Measurements from ENCODE around the gene SLC43A3.
"Not testable (repeated sequence)": the region's sequence is repeated elsewhere in the genome, so short reads cannot be mapped to it uniquely, and the experiment has no call there.

The SLC43A3 gene

GRCh38 chr11:57462597-57462996 is 35.7 kb upstream of the SLC43A3 start:
- H3K4me3 Mint-ChIP-seq: no peak overlapping the region
- no peaks in the 10 kb centered on the region for H3K36me3 Mint-ChIP-seq
- H3K27me3 Mint-ChIP-seq: peaks cover 38% of the 10 kb centered on the region
- H3K27ac Mint-ChIP-seq: no peak overlapping the region
- H3K9me3 Mint-ChIP-seq: no peaks in the 10 kb centered on the region
- peaks cover 24% of the 10 kb centered on the region for H3K4me1 Mint-ChIP-seq
- no peak for ATAC-seq

- Mint-ChIP-seq H3K27me3 (peaks cover 36% of the 10 kb centered on the region), H3K27ac (no peak overlapping the region), H3K4me3 (no peak overlapping the region), H3K4me1 (peaks cover 30% of the 10 kb centered on the region), H3K36me3 (no peaks in the 10 kb centered on the region), H3K9me3 (no peaks in the 10 kb centered on the region)
- ATAC-seq: no peak
Observed at GRCh38 chr11:57461841-57462489, 35.0 kb upstream of the SLC43A3 start.

- no peaks in the 10 kb centered on the region for H3K9me3 Mint-ChIP-seq
- H3K27ac Mint-ChIP-seq: no peak overlapping the region
- H3K27me3 Mint-ChIP-seq: peaks cover 36% of the 10 kb centered on the region
- H3K4me3 Mint-ChIP-seq: no peak overlapping the region
- no peaks in the 10 kb centered on the region for H3K36me3 Mint-ChIP-seq
- ATAC-seq: no peak
- H3K4me1 Mint-ChIP-seq: peaks cover 31% of the 10 kb centered on the region
Observed at GRCh38 chr11:57460758-57461749, 34.1 kb upstream of the SLC43A3 start.

GRCh38 chr11:57460022-57460757 is 33.3 kb upstream of the SLC43A3 start, which contains the start of gene RTN4RL2:
Gene RTN4RL2, plus strand, starts transcription at chr11:57460528. Its CDS starts 338 bp downstream, at chr11:57460866.
- peak within 1 kb of the TSS; percentile 67 for H3K4me3 Mint-ChIP-seq
- no peak within 1 kb of the TSS for H3K27ac Mint-ChIP-seq
- ATAC-seq: no peak
- H3K4me1 Mint-ChIP-seq: peaks cover 31% of the 10 kb centered on the region
- H3K27me3 Mint-ChIP-seq: peaks cover 36% of the 10 kb centered on the region
- no peaks in the 10 kb centered on the region for H3K36me3 Mint-ChIP-seq
- H3K9me3 Mint-ChIP-seq: no peaks in the 10 kb centered on the region

GRCh38 chr11:57459164-57460021 is 32.5 kb upstream of the SLC43A3 start:
- Mint-ChIP-seq H3K36me3 (no peaks in the 10 kb centered on the region), H3K9me3 (no peaks in the 10 kb centered on the region), H3K4me1 (peaks cover 31% of the 10 kb centered on the region), H3K27me3 (peaks cover 36% of the 10 kb centered on the region), H3K27ac (peak overlapping the region; percentile 8), H3K4me3 (peak overlapping the region; percentile 83)
- ATAC-seq: peak; percentile 25

GRCh38 chr11:57458410-57459163 is 31.7 kb upstream of the SLC43A3 start:
- peaks cover 31% of the 10 kb centered on the region for H3K4me1 Mint-ChIP-seq
- no peaks in the 10 kb centered on the region for H3K36me3 Mint-ChIP-seq
- H3K27ac Mint-ChIP-seq: peak overlapping the region; percentile 8
- H3K9me3 Mint-ChIP-seq: no peaks in the 10 kb centered on the region
- peak overlapping the region; percentile 83 for H3K4me3 Mint-ChIP-seq
- ATAC-seq: no peak
- H3K27me3 Mint-ChIP-seq: peaks cover 36% of the 10 kb centered on the region

GRCh38 chr11:57458060-57458409 is 31.1 kb upstream of the SLC43A3 start:
- peaks cover 31% of the 10 kb centered on the region for H3K4me1 Mint-ChIP-seq
- H3K27me3 Mint-ChIP-seq: peaks cover 36% of the 10 kb centered on the region
- no peaks in the 10 kb centered on the region for H3K9me3 Mint-ChIP-seq
- ATAC-seq: no peak
- no peak overlapping the region for H3K4me3 Mint-ChIP-seq
- H3K36me3 Mint-ChIP-seq: no peaks in the 10 kb centered on the region
- no peak overlapping the region for H3K27ac Mint-ChIP-seq

GRCh38 chr11:57457643-57458023 is 30.7 kb upstream of the SLC43A3 start:
- peaks cover 31% of the 10 kb centered on the region for H3K4me1 Mint-ChIP-seq
- ATAC-seq: peak; percentile 29
- H3K27ac Mint-ChIP-seq: no peak overlapping the region

GRCh38 chr11:57456960-57457642 is 30.2 kb upstream of the SLC43A3 start:
- ATAC-seq: peak; percentile 67
- Mint-ChIP-seq H3K4me1 (peaks cover 31% of the 10 kb centered on the region), H3K36me3 (no peaks in the 10 kb centered on the region), H3K27ac (no peak overlapping the region), H3K4me3 (peak overlapping the region; percentile 18), H3K9me3 (no peaks in the 10 kb centered on the region), H3K27me3 (peaks cover 34% of the 10 kb centered on the region)

More at GRCh38 chr11:57457643-57458023, 30.7 kb upstream of the SLC43A3 start:
- no peaks in the 10 kb centered on the region for H3K9me3 Mint-ChIP-seq
- no peaks in the 10 kb centered on the region for H3K36me3 Mint-ChIP-seq
- peaks cover 36% of the 10 kb centered on the region for H3K27me3 Mint-ChIP-seq
- H3K4me3 Mint-ChIP-seq: peak overlapping the region; percentile 18

GRCh38 chr11:57453543-57454177 is 26.7 kb upstream of the SLC43A3 start:
- H3K9me3 Mint-ChIP-seq: no peaks in the 10 kb centered on the region
- H3K4me3 Mint-ChIP-seq: no peak overlapping the region

GRCh38 chr11:57446055-57446454 is 19.1 kb upstream of the SLC43A3 start:
- Mint-ChIP-seq H3K27ac (no peak overlapping the region), H3K4me1 (no peaks in the 10 kb centered on the region), H3K4me3 (no peak overlapping the region), H3K27me3 (peaks cover 62% of the 10 kb centered on the region), H3K9me3 (no peaks in the 10 kb centered on the region), H3K36me3 (no peaks in the 10 kb centered on the region)
- ATAC-seq: no peak

More at GRCh38 chr11:57453543-57454177, 26.7 kb upstream of the SLC43A3 start:
- Mint-ChIP-seq H3K4me1 (peaks cover 16% of the 10 kb centered on the region), H3K27me3 (peaks cover 23% of the 10 kb centered on the region), H3K27ac (no peak overlapping the region), H3K36me3 (no peaks in the 10 kb centered on the region)
- ATAC-seq: no peak

GRCh38 chr11:57445122-57445394 is 18.1 kb upstream of the SLC43A3 start:
- H3K9me3 Mint-ChIP-seq, H3K4me3 Mint-ChIP-seq, H3K4me1 Mint-ChIP-seq, ATAC-seq, H3K36me3 Mint-ChIP-seq, H3K27ac Mint-ChIP-seq: not testable (repeated sequence)
- peaks cover 62% of the 10 kb centered on the region for H3K27me3 Mint-ChIP-seq

GRCh38 chr11:57444362-57445121 is 17.6 kb upstream of the SLC43A3 start:
- no peak overlapping the region for H3K4me3 Mint-ChIP-seq
- H3K36me3 Mint-ChIP-seq: no peaks in the 10 kb centered on the region
- no peak for ATAC-seq
- H3K27ac Mint-ChIP-seq: no peak overlapping the region
- H3K9me3 Mint-ChIP-seq: no peaks in the 10 kb centered on the region
- H3K4me1 Mint-ChIP-seq: no peaks in the 10 kb centered on the region
- H3K27me3 Mint-ChIP-seq: peaks cover 56% of the 10 kb centered on the region

Data from stimulated activated memory B cell treated with anti-CD40 and anti-IgM and Interleukin-4, amounts not matched to agents 10 μg/mL and 1 μg/mL and 100 μg/mL, for 72 hours (primary cell).